Fibroblast of mammary gland (primary cell): ENCODE measurements around the gene AGFG1.

Experiments used
- DNase-seq: peaks from one replicate; pipeline ENCODE4 v3.0.0-alpha.2; 2010; ENCODE audit warnings: low read depth
- H3K4me3 ChIP-seq: 2 replicates; pipeline ENCODE4 v1.5.1; 2011; ENCODE audit warnings: low read depth, mild to moderate bottlenecking, low read length, moderate library complexity; ENCODE audit not compliant: control insufficient read depth
- CTCF ChIP-seq: conservative IDR thresholded peaks from 2 replicates; pipeline ENCODE4 v1.5.1; 2011; ENCODE audit warnings: low read depth, low read length, inconsistent platforms; ENCODE audit not compliant: control insufficient read depth, insufficient read depth

Gene AGFG1

GRCh38 chr2:227503433-227504406 is 31.8 kb downstream of the AGFG1 start:
- DNase-seq, result peak; percentile 84
- no peak for TF ChIP-seq CTCF
- H3K4me3 ChIP-seq, result no peak overlapping the region

GRCh38 chr2:227504700-227505099 is 32.7 kb downstream of the AGFG1 start:
- H3K4me3 ChIP-seq, result no peak overlapping the region
- peak; percentile 30 for DNase-seq
- no peak for TF ChIP-seq CTCF

GRCh38 chr2:227506456-227506855 is 34.5 kb downstream of the AGFG1 start:
- no peak overlapping the region for H3K4me3 ChIP-seq
- TF ChIP-seq CTCF, result no peak
- DNase-seq, result no peak

- peak; percentile 11 for DNase-seq
- no peak for TF ChIP-seq CTCF
- no peak overlapping the region for H3K4me3 ChIP-seq
Observed at GRCh38 chr2:227507963-227508362, 36.0 kb downstream of the AGFG1 start.

GRCh38 chr2:227509076-227509475 is 37.1 kb downstream of the AGFG1 start:
- H3K4me3 ChIP-seq, result no peak overlapping the region
- DNase-seq, result no peak

More at GRCh38 chr2:227509076-227509475, 37.1 kb downstream of the AGFG1 start:
- no peak for TF ChIP-seq CTCF
